Measurements from ENCODE around the gene RPL7L1.
A peak's percentile ranks its signal among the peaks of the same experiment; 100 is the strongest.
"Not testable (repeated sequence)": the region's sequence is repeated elsewhere in the genome, so short reads cannot be mapped to it uniquely, and the experiment has no call there.

The RPL7L1 gene

DNA sequence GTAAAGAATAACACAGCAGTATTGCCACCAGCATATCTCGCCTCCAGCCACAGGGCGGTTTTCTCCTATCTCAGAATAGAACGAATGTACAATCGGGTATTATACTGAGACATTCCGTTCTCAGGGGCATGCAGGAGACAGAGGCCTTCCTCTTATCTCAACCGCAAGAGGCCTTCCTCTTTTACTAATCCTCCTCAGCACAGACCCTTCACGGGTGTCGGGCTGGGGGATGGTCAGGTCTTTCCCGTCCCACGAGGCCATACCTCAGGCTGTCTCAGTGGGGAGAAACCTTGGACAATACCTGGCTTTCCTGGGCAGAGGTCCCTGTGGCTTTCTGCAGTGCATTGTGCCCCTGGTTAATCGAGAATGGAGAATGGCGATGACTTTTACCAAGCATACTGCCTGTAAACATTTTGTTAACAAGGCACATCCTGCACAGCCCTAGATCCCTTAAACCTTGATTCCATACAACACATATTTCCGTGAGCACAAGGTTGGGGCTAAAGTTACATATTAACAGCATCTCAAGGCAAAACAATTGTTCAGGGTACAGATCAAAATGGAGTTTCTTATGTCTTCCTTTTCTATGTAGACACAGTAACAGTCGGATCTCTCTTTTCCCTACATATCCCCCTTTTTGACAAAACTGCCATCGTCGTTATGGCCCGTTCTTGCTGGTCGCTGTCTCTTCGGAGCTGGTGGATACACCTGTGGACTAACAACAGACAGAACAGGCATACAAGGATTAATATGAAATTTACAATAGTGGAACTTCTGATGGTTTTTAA lies 14.8 kb downstream of the RPL7L1 start:
- not testable (repeated sequence) for FAIRE-seq

DNA sequence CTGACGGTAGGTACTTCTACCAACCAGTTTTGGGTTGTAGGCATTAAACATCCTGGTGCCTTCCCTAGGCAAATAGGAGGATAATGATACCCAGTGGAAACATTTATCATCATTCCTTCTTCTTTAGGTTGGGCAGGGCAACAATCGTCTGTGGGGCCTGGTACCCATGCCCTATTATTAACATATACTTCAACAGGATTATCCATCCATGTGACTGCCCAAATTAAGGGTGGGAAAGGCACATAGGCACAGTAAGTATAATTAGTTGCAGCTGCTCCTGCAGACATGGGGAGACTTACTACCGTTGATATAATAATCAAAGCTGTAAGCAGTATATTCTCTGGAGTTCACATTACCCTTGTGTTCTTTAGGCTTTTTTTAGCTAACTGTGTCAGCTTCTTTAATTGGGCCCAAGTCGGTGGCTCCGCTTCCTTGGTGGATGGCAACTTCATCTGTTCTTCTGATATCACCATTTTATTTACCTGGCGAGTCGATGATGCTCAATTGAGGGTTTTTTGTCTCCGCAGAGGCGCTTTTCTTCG lies 16.8 kb downstream of the RPL7L1 start:
- no peak for FAIRE-seq

- no peak for FAIRE-seq
Observed at GRCh38 chr6:42898891-42899361, 19.5 kb downstream of the RPL7L1 start.

GRCh38 chr6:42899871-42900270 lies 20.5 kb downstream of the RPL7L1 start:
- no peak for FAIRE-seq

GRCh38 chr6:42901538-42901957 lies 22.1 kb downstream of the RPL7L1 start:
- no peak for FAIRE-seq

DNA sequence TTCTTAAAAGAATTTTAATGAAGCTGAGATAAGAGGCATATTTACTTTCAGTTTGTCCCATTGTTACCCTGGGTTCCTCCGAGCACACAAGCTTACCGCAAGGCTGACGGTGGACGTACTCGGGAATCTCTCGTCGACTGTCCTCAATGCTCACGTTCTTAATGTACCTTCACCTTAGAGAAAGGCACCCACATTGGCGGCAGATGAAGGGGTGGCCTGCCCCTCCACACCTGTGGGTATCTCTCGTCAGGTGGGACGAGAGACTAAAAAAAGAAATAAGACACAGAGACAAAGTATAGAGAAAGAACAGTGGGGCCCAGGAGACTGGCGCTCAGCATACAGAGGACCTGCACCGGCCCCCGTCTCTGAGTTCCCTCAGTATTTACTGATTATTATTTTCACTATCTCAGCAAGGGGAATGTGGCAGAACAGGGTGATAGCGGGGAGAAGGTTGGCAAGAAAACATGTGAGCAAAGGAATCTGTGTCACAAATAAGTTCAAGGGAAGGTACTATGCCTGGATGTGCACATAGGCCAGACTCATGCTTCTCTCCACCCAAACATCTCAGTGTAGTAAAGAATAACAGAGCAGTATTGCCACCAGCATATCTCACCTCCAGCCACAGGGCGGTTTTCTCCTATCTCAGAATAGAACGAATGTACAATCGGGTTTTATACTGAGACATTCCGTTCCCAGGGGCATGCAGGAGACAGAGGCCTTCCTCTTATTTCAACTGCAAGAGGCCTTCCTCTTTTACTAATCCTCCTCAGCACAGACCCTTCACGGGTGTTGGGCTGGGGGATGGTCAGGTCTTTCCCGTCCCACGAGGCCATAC lies 23.2 kb downstream of the RPL7L1 start:
- FAIRE-seq: not testable (repeated sequence)

- FAIRE-seq: no peak
Observed at GRCh38 chr6:42904467-42904866, 25.1 kb downstream of the RPL7L1 start.

DNA sequence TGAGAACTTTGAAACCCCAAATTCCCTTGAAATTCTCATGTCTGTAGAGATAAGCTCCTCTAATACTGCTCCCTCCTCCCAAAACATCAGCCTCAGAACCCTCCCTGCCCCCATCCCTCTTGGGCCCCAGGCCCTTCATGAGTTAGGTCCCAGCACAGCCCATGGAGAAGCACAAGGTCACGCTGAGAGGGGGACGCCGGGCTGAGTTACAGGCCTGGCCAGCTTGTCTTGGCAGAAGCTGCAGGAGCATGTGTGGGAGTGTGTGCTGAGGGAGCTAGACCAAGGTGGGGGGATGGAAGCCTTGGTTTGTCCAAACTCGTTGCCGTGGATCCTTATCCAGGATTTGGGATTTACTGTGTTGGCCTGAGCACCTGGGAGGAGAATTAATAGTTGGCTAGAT lies 27.9 kb downstream of the RPL7L1 start:
- no peak for FAIRE-seq

DNA sequence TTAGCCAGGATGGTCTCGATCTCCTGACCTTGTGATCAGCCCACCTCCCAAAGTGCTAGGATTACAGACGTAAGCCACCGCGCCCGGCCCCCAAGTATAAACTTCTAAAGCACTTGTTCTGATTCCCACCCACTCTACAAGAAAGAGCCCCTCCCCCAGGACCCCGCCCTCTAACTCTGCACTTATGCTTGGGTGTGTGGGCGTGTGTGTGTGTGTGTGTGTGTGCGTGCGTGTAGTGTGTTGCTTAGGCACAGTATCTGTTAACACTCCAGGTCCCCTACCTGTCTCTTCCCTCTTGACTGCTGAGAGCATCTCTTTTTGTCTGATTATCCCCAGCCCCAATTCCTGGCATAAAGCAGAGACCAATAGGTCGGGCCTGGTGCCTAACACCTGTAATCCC lies 30.4 kb downstream of the RPL7L1 start:
- FAIRE-seq: no peak

- no peak for FAIRE-seq
Observed at GRCh38 chr6:42911171-42912021, 32.0 kb downstream of the RPL7L1 start.

DNA sequence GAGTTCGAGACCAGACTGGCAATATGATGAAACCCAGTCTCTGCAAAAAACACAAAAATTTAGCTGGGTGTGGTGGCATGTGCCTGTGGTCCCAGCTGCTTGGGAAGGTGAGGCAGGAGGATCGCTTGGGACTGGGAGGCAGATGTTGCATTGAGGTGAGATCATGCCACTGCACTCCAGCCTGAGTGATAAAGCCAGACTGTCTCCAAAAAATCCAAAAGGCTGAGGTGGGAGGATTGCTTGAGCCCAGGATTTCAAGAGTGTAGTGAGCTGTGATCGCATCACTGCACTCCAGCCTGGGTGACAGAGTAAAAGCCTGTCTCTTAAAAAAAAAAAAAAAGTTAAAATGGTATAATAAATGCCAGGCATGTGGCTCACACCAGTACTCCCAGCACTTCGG lies 35.1 kb downstream of the RPL7L1 start:
- no peak for FAIRE-seq

GRCh38 chr6:42915732-42916131 lies 36.3 kb downstream of the RPL7L1 start, which contains the start of gene PTCRA:
TSS of gene PTCRA (plus strand) at chr6:42916053. CDS start at chr6:42916070, 17 bp downstream.
- FAIRE-seq: no peak

- no peak for FAIRE-seq
Observed at GRCh38 chr6:42916288-42916687, 36.9 kb downstream of the RPL7L1 start.

GRCh38 chr6:42921801-42922200 lies 42.4 kb downstream of the RPL7L1 start:
- FAIRE-seq: no peak

DNA sequence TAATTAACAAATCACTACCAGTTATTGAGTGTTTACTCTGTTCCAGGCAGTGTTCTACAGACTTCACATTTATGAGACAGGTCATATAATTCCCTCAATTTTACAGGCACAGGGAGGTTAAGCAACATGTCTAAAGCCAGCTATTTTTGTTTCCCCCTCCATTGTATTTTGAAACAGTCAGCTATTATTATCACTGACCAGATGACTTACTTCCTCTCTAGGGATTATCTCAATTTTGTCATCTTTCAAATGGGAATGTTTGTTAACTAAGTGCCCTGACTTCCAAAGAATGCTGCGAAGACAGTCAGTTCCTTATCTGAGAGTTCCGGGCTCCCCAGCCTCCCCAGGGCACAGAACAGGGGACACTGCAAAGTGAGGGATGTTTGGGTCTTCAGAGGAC lies 44.2 kb downstream of the RPL7L1 start:
- no peak for FAIRE-seq

GRCh38 chr6:42925248-42925857 lies 45.9 kb downstream of the RPL7L1 start:
- no peak for FAIRE-seq

DNA sequence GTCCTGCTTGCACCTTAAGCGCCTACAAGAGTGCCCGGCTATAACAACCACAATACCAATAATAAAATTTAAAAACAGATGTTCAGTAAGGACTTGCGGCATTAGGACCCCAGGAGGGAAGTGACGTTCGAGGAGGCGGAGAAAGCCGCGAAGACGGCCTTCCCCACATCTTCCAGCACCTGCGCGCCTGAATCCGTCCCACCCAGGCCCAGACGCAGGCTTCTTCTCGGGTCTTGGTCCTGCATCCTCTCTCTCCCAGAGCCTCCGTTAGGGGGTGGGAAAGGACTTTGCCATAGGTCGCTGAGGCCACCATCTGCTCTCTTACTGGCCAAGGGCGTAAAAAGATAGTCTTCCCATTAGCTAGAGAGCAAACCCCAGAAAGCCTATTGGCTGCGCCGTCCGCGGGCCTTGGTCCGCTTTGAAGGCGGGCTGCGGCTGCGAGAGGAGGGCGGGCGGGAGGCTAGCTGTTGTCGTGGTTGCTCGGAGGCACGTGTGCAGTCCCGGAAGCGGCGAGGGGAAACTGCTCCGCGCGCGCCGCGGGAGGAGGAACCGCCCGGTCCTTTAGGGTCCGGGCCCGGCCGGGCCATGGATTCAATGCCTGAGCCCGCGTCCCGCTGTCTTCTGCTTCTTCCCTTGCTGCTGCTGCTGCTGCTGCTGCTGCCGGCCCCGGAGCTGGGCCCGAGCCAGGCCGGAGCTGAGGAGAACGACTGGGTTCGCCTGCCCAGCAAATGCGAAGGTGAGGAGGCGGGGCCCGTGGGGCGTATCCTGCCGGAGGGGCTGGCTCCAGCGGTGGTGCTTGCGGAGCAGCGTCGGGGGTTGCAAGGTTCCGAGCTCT lies 49.8 kb downstream of the RPL7L1 start, which contains the start of gene CNPY3:
CNPY3 (plus strand) TSS at position 495 of the 835 bp plus-strand sequence; CDS start at position 586, 91 bp downstream.
- FAIRE-seq: peak; percentile 86

GRCh38 chr6:42929821-42930360 lies 50.5 kb downstream of the RPL7L1 start:
- FAIRE-seq: no peak

DNA sequence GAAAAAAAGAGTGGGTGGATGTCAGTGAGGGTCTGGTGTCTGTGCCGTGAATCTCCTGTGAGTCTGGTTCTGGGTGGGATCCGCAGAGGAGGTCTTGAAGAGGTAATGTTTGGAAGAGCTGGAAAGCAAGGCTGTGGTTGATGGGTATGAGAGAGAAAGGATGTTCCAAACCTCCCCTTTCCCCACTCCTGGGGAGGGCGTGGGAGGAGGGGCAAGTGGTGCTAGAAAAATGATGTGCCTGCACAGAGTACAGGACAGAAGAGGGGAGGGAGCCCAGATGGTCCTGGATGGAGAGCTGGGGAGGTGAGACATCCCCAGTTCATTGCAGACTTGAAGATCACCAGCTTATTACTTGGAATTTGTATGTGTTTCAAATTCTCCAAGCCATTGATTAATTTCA lies 53.0 kb downstream of the RPL7L1 start:
- no peak for FAIRE-seq

- no peak for FAIRE-seq
Observed at GRCh38 chr6:42933205-42933604, 53.8 kb downstream of the RPL7L1 start.

- FAIRE-seq: no peak
Observed at GRCh38 chr6:42935322-42935721, 55.9 kb downstream of the RPL7L1 start.
